GM23338 (cell line): ENCODE measurements around the gene ITGA1.

Experiments used
- CREB1 ChIP-seq: fragments of 250-450 bp; sonication (Bioruptor Pico); IDR thresholded peaks from 2 replicates; pipeline ENCODE4 v1.5.0; 2020; ENCODE audit warnings: low read depth, mild to moderate bottlenecking, moderate library complexity
- EZH2 ChIP-seq: fragments of 200-600 bp; sonication (generic); IDR thresholded peaks from one replicate; pipeline ENCODE4 v1.8.0; 2017; ENCODE audit warnings: antibody characterized with exemption, mild to moderate bottlenecking, low read depth; ENCODE audit not compliant: unreplicated experiment
- EZH2phosphoT487 ChIP-seq: fragments of 200-600 bp; sonication (generic); IDR thresholded peaks from one replicate; pipeline ENCODE4 v1.8.1; 2018; ENCODE audit warnings: antibody characterized with exemption; ENCODE audit not compliant: unreplicated experiment
- JUNB ChIP-seq: IDR thresholded peaks from one replicate; pipeline ENCODE4 v1.6.1; 2016; ENCODE audit warnings: antibody characterized with exemption; ENCODE audit not compliant: unreplicated experiment
- POLR2AphosphoS5 ChIP-seq: IDR thresholded peaks from 2 replicates; pipeline ENCODE4 v1.6.1; 2016; ENCODE audit warnings: antibody characterized with exemption, low read depth
- REST ChIP-seq: IDR thresholded peaks from one replicate; pipeline ENCODE4 v1.6.1; 2018; ENCODE audit warnings: antibody characterized with exemption; ENCODE audit not compliant: unreplicated experiment
- STAT1 ChIP-seq: IDR thresholded peaks from one replicate; pipeline ENCODE4 v1.6.1; 2016; ENCODE audit warnings: antibody characterized with exemption; ENCODE audit not compliant: unreplicated experiment
- ZNF462 ChIP-seq: fragments of 250-450 bp; sonication (Bioruptor Pico); IDR thresholded peaks from 2 replicates; pipeline ENCODE4 v1.5.0; 2020; ENCODE audit warnings: mild to moderate bottlenecking, moderate library complexity
- TF ChIP-seq, protein P1 (sequence below), 2 experiments: fragments of 200-600 bp in 1 of 2; sonication (generic) in 1 of 2; conservative IDR thresholded peaks; 2 replicates each; pipeline versions ENCODE4 v1.5.1 to v1.6.1; 2016 to 2017; ENCODE audit warnings: antibody characterized with exemption in 2 of 2, low read depth in 2 of 2, mild to moderate bottlenecking in 2 of 2, moderate library complexity in 1 of 2

DNA sequence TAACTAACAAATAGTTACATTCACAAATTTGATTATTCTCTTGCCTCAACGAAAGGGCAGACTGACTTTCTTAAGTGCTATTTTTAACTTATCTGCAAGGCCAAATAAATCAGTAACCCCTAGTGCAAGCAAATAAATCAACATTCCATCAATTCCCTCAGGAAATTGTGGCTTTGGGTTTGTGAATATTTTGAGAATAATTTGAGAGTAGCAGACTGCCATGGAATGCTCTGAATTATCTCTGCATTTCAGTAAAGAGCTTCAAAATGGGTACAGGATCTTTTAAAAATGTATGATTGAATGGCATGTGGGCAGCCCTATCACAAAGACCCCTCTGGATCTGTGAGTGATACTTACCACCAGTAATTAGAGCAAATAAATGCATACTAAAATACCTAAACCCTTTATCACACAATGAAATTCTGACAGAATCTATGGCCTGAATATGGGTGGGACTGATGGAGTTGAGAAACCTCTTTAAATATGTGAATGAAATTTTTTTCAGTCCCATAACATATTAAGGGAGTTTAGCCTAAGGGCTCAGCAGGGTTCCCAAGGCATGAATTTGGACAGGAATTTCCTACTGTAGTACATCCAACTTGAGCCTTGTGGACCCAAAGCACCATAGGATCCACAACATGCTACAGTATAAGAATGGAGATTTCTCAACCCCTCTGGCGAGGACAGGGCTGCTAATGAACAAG, 109.0 kb downstream of the ITGA1 start:
- no peak for TF ChIP-seq EZH2
- TF ChIP-seq JUNB, result no peak
- no peak for TF ChIP-seq REST
- no peak for TF ChIP-seq EZH2phosphoT487
- TF ChIP-seq, protein P1, sequence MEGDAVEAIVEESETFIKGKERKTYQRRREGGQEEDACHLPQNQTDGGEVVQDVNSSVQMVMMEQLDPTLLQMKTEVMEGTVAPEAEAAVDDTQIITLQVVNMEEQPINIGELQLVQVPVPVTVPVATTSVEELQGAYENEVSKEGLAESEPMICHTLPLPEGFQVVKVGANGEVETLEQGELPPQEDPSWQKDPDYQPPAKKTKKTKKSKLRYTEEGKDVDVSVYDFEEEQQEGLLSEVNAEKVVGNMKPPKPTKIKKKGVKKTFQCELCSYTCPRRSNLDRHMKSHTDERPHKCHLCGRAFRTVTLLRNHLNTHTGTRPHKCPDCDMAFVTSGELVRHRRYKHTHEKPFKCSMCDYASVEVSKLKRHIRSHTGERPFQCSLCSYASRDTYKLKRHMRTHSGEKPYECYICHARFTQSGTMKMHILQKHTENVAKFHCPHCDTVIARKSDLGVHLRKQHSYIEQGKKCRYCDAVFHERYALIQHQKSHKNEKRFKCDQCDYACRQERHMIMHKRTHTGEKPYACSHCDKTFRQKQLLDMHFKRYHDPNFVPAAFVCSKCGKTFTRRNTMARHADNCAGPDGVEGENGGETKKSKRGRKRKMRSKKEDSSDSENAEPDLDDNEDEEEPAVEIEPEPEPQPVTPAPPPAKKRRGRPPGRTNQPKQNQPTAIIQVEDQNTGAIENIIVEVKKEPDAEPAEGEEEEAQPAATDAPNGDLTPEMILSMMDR (conservative IDR thresholded peaks at IDR 0.05; ENCODE audit: low read depth in 2 of 2), result no peak
- TF ChIP-seq POLR2AphosphoS5, result no peak
- TF ChIP-seq CREB1 (CRISPR knock-in tag), result no peak
- TF ChIP-seq STAT1, result no peak
- no peak for TF ChIP-seq ZNF462
